ENCODE measurements around the gene RARRES2.

RARRES2 gene

GRCh38 chr7:150372271-150373048, 31.0 kb upstream of the RARRES2 start:
- intact Hi-C loops (cut with micrococcal nuclease) = no loop called here
- Mint-ChIP-seq H3K4me3 (no peak overlapping the region), H3K36me3 (ENCODE audit: low read depth) (peaks cover 63% of the 10 kb centered on the region), H3K27ac (no peak overlapping the region), H3K9me3 (no peaks in the 10 kb centered on the region), H3K4me1 (ENCODE audit: low read depth) (peaks cover 65% of the 10 kb centered on the region), H3K27me3 (no peaks in the 10 kb centered on the region)

GRCh38 chr7:150371996-150372270, 30.5 kb upstream of the RARRES2 start:
- no peak overlapping the region for H3K27ac Mint-ChIP-seq
- H3K36me3 Mint-ChIP-seq (ENCODE audit: low read depth) = peaks cover 63% of the 10 kb centered on the region
- peaks cover 60% of the 10 kb centered on the region for H3K4me1 Mint-ChIP-seq (ENCODE audit: low read depth)
- H3K4me3 Mint-ChIP-seq = no peak overlapping the region
- no peaks in the 10 kb centered on the region for H3K27me3 Mint-ChIP-seq
- no peaks in the 10 kb centered on the region for H3K9me3 Mint-ChIP-seq
- intact Hi-C loops (cut with micrococcal nuclease) = no loop called here

- Mint-ChIP-seq H3K4me1 (ENCODE audit: low read depth) (peaks cover 55% of the 10 kb centered on the region), H3K9me3 (no peaks in the 10 kb centered on the region), H3K27ac (no peak overlapping the region), H3K4me3 (no peak overlapping the region), H3K36me3 (ENCODE audit: low read depth) (peaks cover 63% of the 10 kb centered on the region), H3K27me3 (no peaks in the 10 kb centered on the region)
- intact Hi-C loops (cut with micrococcal nuclease) = no loop called here
Measured at GRCh38 chr7:150371131-150371995, 29.9 kb upstream of the RARRES2 start.

GRCh38 chr7:150370612-150371071, 29.2 kb upstream of the RARRES2 start:
- H3K9me3 Mint-ChIP-seq = no peaks in the 10 kb centered on the region
- H3K4me3 Mint-ChIP-seq = no peak overlapping the region
- intact Hi-C loops (cut with micrococcal nuclease) = no loop called here
- peaks cover 55% of the 10 kb centered on the region for H3K4me1 Mint-ChIP-seq (ENCODE audit: low read depth)
- peaks cover 63% of the 10 kb centered on the region for H3K36me3 Mint-ChIP-seq (ENCODE audit: low read depth)
- H3K27me3 Mint-ChIP-seq = no peaks in the 10 kb centered on the region
- H3K27ac Mint-ChIP-seq = no peak overlapping the region

- peak overlapping the region; percentile 93 for H3K4me3 Mint-ChIP-seq
- H3K36me3 Mint-ChIP-seq (ENCODE audit: low read depth) = peaks cover 63% of the 10 kb centered on the region
- intact Hi-C loops (cut with micrococcal nuclease) = loop anchor here (1.0 kb wide), 1 partner anchor 8 kb away; no protein-coding TSS in a partner anchor
- peaks cover 62% of the 10 kb centered on the region for H3K4me1 Mint-ChIP-seq (ENCODE audit: low read depth)
- H3K27me3 Mint-ChIP-seq = no peaks in the 10 kb centered on the region
- H3K9me3 Mint-ChIP-seq = no peaks in the 10 kb centered on the region
- H3K27ac Mint-ChIP-seq = peak overlapping the region; percentile 94
Measured at GRCh38 chr7:150369748-150370501, 28.5 kb upstream of the RARRES2 start.

GRCh38 chr7:150368884-150369747, 27.7 kb upstream of the RARRES2 start:
- intact Hi-C loops (cut with micrococcal nuclease) = loop anchor here (1.0 kb wide), 1 partner anchor 9 kb away; no protein-coding TSS in a partner anchor
- Mint-ChIP-seq H3K27me3 (no peaks in the 10 kb centered on the region), H3K4me3 (peak overlapping the region; percentile 93), H3K27ac (peak overlapping the region; percentile 94), H3K9me3 (no peaks in the 10 kb centered on the region), H3K36me3 (ENCODE audit: low read depth) (peaks cover 55% of the 10 kb centered on the region), H3K4me1 (ENCODE audit: low read depth) (peaks cover 57% of the 10 kb centered on the region)

GRCh38 chr7:150368096-150368883, 26.9 kb upstream of the RARRES2 start, which contains the start of gene REPIN1:
Gene REPIN1, plus strand, starts transcription at chr7:150368822. Its CDS starts 890 bp downstream, at chr7:150369712.
- Mint-ChIP-seq H3K4me1 (ENCODE audit: low read depth) (peaks cover 59% of the 10 kb centered on the region), H3K27me3 (no peaks in the 10 kb centered on the region), H3K27ac (peak within 1 kb of the TSS; percentile 94), H3K9me3 (no peaks in the 10 kb centered on the region), H3K4me3 (peak within 1 kb of the TSS; percentile 93), H3K36me3 (ENCODE audit: low read depth) (peaks cover 47% of the 10 kb centered on the region)
- intact Hi-C loops (cut with micrococcal nuclease) = no loop called here

GRCh38 chr7:150367677-150368095, 26.3 kb upstream of the RARRES2 start:
- intact Hi-C loops (cut with micrococcal nuclease) = loop anchor here (2.0 kb wide), 1 partner anchor 67 kb away; no protein-coding TSS in a partner anchor
- Mint-ChIP-seq H3K27me3 (no peaks in the 10 kb centered on the region), H3K4me1 (ENCODE audit: low read depth) (peaks cover 59% of the 10 kb centered on the region), H3K9me3 (no peaks in the 10 kb centered on the region), H3K4me3 (peak overlapping the region; percentile 93), H3K36me3 (ENCODE audit: low read depth) (peaks cover 41% of the 10 kb centered on the region), H3K27ac (peak overlapping the region; percentile 94)

GRCh38 chr7:150365673-150366398, 24.4 kb upstream of the RARRES2 start:
- intact Hi-C loops (cut with micrococcal nuclease) = loop anchor here (2.0 kb wide), 2 partner anchors 15 to 69 kb away; no protein-coding TSS in a partner anchor
- Mint-ChIP-seq H3K27me3 (peaks cover 7% of the 10 kb centered on the region), H3K4me1 (ENCODE audit: low read depth) (peaks cover 62% of the 10 kb centered on the region)

GRCh38 chr7:150365194-150365593, 23.8 kb upstream of the RARRES2 start:
- Mint-ChIP-seq H3K9me3 (no peaks in the 10 kb centered on the region), H3K36me3 (ENCODE audit: low read depth) (peaks cover 16% of the 10 kb centered on the region), H3K4me3 (no peak overlapping the region), H3K27me3 (peaks cover 7% of the 10 kb centered on the region), H3K27ac (peak overlapping the region; percentile 96), H3K4me1 (ENCODE audit: low read depth) (peaks cover 56% of the 10 kb centered on the region)
- intact Hi-C loops (cut with micrococcal nuclease) = loop anchor here (2.0 kb wide), 1 partner anchor 16 kb away; no protein-coding TSS in a partner anchor

More at GRCh38 chr7:150365673-150366398, 24.4 kb upstream of the RARRES2 start:
- H3K4me3 Mint-ChIP-seq = no peak overlapping the region
- peaks cover 22% of the 10 kb centered on the region for H3K36me3 Mint-ChIP-seq (ENCODE audit: low read depth)
- no peaks in the 10 kb centered on the region for H3K9me3 Mint-ChIP-seq
- H3K27ac Mint-ChIP-seq = peak overlapping the region; percentile 96

- peaks cover 52% of the 10 kb centered on the region for H3K4me1 Mint-ChIP-seq (ENCODE audit: low read depth)
- H3K27me3 Mint-ChIP-seq = peaks cover 8% of the 10 kb centered on the region
- no peak overlapping the region for H3K4me3 Mint-ChIP-seq
- intact Hi-C loops (cut with micrococcal nuclease) = loop anchor here (2.0 kb wide), 1 partner anchor 17 kb away; no protein-coding TSS in a partner anchor
- H3K36me3 Mint-ChIP-seq (ENCODE audit: low read depth) = peaks cover 3% of the 10 kb centered on the region
- no peaks in the 10 kb centered on the region for H3K9me3 Mint-ChIP-seq
- peak overlapping the region; percentile 85 for H3K27ac Mint-ChIP-seq
Measured at GRCh38 chr7:150363872-150364271, 22.4 kb upstream of the RARRES2 start.

GRCh38 chr7:150363370-150363769, 21.9 kb upstream of the RARRES2 start:
- peaks cover 52% of the 10 kb centered on the region for H3K4me1 Mint-ChIP-seq (ENCODE audit: low read depth)
- intact Hi-C loops (cut with micrococcal nuclease) = no loop called here
- H3K9me3 Mint-ChIP-seq = no peaks in the 10 kb centered on the region
- no peaks in the 10 kb centered on the region for H3K36me3 Mint-ChIP-seq (ENCODE audit: low read depth)
- peak overlapping the region; percentile 85 for H3K27ac Mint-ChIP-seq
- H3K27me3 Mint-ChIP-seq = peaks cover 8% of the 10 kb centered on the region
- H3K4me3 Mint-ChIP-seq = no peak overlapping the region

Measured in dendritic cell treated with granulocyte-macrophage colony-stimulating factor and Interleukin-4, amounts not matched to agents 40 ng/mL and 50 ng/mL, for 4 days (primary cell).